ENCODE data around the gene SLC17A1. TPM values are rescaled to one million over a fixed set of nuclear protein-coding genes. Genes with fewer than 3 reads are reported as not detected.

Gene SLC17A1
- total and polyA plus RNA-seq, 4 donors: 3.9 to 25.8 (median 11.4) TPM

GRCh38 chr6:25815194-25815593, 16.7 kb downstream of the SLC17A1 start:
- Histone ChIP-seq H3K27ac (ENCODE audit: low read depth in 1 of 2, low read length in 2 of 2) (no peak overlapping the region), H3K4me3 (ENCODE audit: low read depth in 1 of 3, low read length in 3 of 3) (no peak overlapping the region), H3K4me1 (ENCODE audit: control insufficient read depth in 4 of 4, insufficient read depth in 4 of 4, low read length in 3 of 4) (no peaks in the 10 kb centered on the region), H3K36me3 (ENCODE audit: control insufficient read depth in 4 of 4, insufficient read depth in 3 of 4, low read depth in 1 of 4, low read length in 3 of 4) (peaks cover 2 to 25% (median 11%) of the 10 kb centered on the region in 4 donors), H3K9ac (ENCODE audit: low read depth in 1 of 2, low read length in 2 of 2) (no peak overlapping the region), H3K27me3 (ENCODE audit: control insufficient read depth in 4 of 4, insufficient read depth in 4 of 4, low read length in 3 of 4) (no peaks in the 10 kb centered on the region), H3K9me3 (ENCODE audit: control insufficient read depth in 4 of 4, low read length in 3 of 4) (no peaks in the 10 kb centered on the region)
- 80% methylated on average over 3 of the region's 3 CpGs for WGBS
- no peak for DNase-seq (ENCODE audit: low spot score)
- no peak for TF ChIP-seq YY1 (IDR thresholded peaks at IDR 0.05)
- no peak for TF ChIP-seq RXRA (IDR thresholded peaks at IDR 0.05)
- TF ChIP-seq FOXA1 (IDR thresholded peaks at IDR 0.05): no peak
- no peak for TF ChIP-seq MAX (IDR thresholded peaks at IDR 0.05)
- no peak for TF ChIP-seq EGR1 (IDR thresholded peaks at IDR 0.05; ENCODE audit: low read depth in 2 of 2)
- TF ChIP-seq, protein P1, sequence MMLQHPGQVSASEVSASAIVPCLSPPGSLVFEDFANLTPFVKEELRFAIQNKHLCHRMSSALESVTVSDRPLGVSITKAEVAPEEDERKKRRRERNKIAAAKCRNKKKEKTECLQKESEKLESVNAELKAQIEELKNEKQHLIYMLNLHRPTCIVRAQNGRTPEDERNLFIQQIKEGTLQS (IDR thresholded peaks at IDR 0.05): no peak

DNA sequence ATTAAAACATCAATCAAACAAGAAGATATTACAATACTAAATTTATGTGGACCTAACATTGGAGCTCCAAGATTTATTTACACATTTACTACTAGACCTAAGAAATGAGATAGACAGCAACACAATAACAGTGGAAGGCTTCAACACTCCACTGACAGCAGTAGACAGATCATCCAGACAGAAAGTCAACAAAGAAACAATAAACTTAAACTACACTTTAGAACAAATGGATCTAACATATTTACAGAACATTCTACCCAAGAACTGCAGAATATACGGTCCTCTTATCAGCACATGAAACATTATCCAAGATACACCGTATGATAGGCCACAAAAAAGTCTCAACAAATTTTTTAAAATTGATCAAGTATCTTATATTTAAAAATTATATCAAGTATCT, 27.0 kb downstream of the SLC17A1 start:
- Histone ChIP-seq H3K4me1 (ENCODE audit: control insufficient read depth in 4 of 4, insufficient read depth in 4 of 4, low read length in 3 of 4) (no peaks in the 10 kb centered on the region), H3K27me3 (ENCODE audit: control insufficient read depth in 4 of 4, insufficient read depth in 4 of 4, low read length in 3 of 4) (no peaks in the 10 kb centered on the region), H3K9ac (ENCODE audit: low read depth in 1 of 2, low read length in 2 of 2) (no peak overlapping the region), H3K9me3 (ENCODE audit: control insufficient read depth in 4 of 4, low read length in 3 of 4) (no peaks in the 10 kb centered on the region), H3K36me3 (ENCODE audit: control insufficient read depth in 4 of 4, insufficient read depth in 3 of 4, low read depth in 1 of 4, low read length in 3 of 4) (peaks cover 0 to 5% (median 1%) of the 10 kb centered on the region in 4 donors), H3K27ac (ENCODE audit: low read depth in 1 of 2, low read length in 2 of 2) (no peak overlapping the region), H3K4me3 (ENCODE audit: low read depth in 1 of 3, low read length in 3 of 3) (no peak overlapping the region)
- no peak for TF ChIP-seq TAF1 (conservative IDR thresholded peaks at IDR 0.05)
- no peak for TF ChIP-seq JUND (IDR thresholded peaks at IDR 0.05)
- TF ChIP-seq NR2F2 (IDR thresholded peaks at IDR 0.05): no peak
- no peak for TF ChIP-seq HNF4A (conservative IDR thresholded peaks at IDR 0.05)
- TF ChIP-seq CTCF (IDR thresholded peaks at IDR 0.05; ENCODE audit: low read depth, low read length, missing input control): no peak
- no peak for TF ChIP-seq ZBTB33 (IDR thresholded peaks at IDR 0.05)
- TF ChIP-seq, protein P1 (IDR thresholded peaks at IDR 0.05): no peak
- no peak for TF ChIP-seq SP1 (IDR thresholded peaks at IDR 0.05)
- no peak for TF ChIP-seq RXRA (IDR thresholded peaks at IDR 0.05)
- no peak for TF ChIP-seq GABPA (IDR thresholded peaks at IDR 0.05 in 1 of 2, conservative IDR thresholded peaks at IDR 0.05 in 1 of 2)
- no peak for TF ChIP-seq EGR1 (IDR thresholded peaks at IDR 0.05; ENCODE audit: low read depth in 2 of 2)
- TF ChIP-seq FOXA1 (IDR thresholded peaks at IDR 0.05): no peak
- WGBS: 61% methylated on average over 2 of the region's 2 CpGs
- no peak for DNase-seq (ENCODE audit: low spot score)

DNA sequence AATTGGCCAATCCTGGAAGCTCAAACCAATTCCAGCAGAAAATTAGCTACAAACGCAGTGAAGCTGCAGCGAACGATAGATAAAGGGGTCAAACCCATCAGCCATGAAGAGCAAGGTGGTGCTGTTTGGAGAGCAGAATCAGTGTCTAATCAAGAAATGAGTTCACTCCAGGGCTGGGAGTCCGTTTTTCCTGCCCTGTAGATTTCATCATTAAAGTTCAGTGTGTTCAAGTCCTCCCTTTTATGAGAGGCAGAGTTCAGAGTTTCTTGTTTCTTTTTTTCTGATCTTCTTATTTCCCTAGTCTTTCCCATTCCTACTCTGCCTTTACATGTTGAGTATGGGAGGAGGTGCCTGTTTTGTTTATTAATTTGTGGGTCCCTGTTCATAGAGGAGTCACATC, 30.4 kb downstream of the SLC17A1 start:
- Histone ChIP-seq H3K9me3 (ENCODE audit: control insufficient read depth in 4 of 4, low read length in 3 of 4) (no peaks in the 10 kb centered on the region), H3K27ac (ENCODE audit: low read depth in 1 of 2, low read length in 2 of 2) (no peak overlapping the region), H3K36me3 (ENCODE audit: control insufficient read depth in 4 of 4, insufficient read depth in 3 of 4, low read depth in 1 of 4, low read length in 3 of 4) (peaks cover 2 to 13% (median 2%) of the 10 kb centered on the region in 4 donors), H3K4me1 (ENCODE audit: control insufficient read depth in 4 of 4, insufficient read depth in 4 of 4, low read length in 3 of 4) (peaks cover 0 to 2% (median 0%) of the 10 kb centered on the region in 4 donors), H3K27me3 (ENCODE audit: control insufficient read depth in 4 of 4, insufficient read depth in 4 of 4, low read length in 3 of 4) (no peaks in the 10 kb centered on the region), H3K4me3 (ENCODE audit: low read depth in 1 of 3, low read length in 3 of 3) (no peak overlapping the region), H3K9ac (ENCODE audit: low read depth in 1 of 2, low read length in 2 of 2) (no peak overlapping the region)
- 73% methylated on average over 4 of the region's 4 CpGs for WGBS
- TF ChIP-seq RXRA (IDR thresholded peaks at IDR 0.05) (peak in 1 of 2 donors; percentile 28), TAF1 (conservative IDR thresholded peaks at IDR 0.05) (no peak), HNF4A (conservative IDR thresholded peaks at IDR 0.05) (peak in 1 of 2 donors; percentile 54), EGR1 (IDR thresholded peaks at IDR 0.05; ENCODE audit: low read depth in 2 of 2) (no peak)
- no peak for DNase-seq (ENCODE audit: low spot score)

All from liver (tissue), 9 donors.